Renal cortical epithelial cell (primary cell): ENCODE data around the gene ICAM2. TPM values are rescaled to one million over a fixed set of nuclear protein-coding genes. Genes with fewer than 3 reads are reported as not detected.
"Not testable (repeated sequence)": the region's sequence is repeated elsewhere in the genome, so short reads cannot be mapped to it uniquely, and the experiment has no call there.

Source experiments
- DNase-seq: peaks from one replicate; pipeline ENCODE4 v3.0.0-alpha.2; 2011; ENCODE audit warnings: low read depth
- total RNA-seq: library from RNA; depleted of rRNA; stranded (reverse); fragments of >200 nt; gene quantifications from 2 replicates; pipeline ENCODE4 v1.2.3, GENCODE V29; 2014

The ICAM2 gene
- total RNA-seq, 1 donor from 2014 or later: 6.4 TPM

GRCh38 chr17:63997341-63998048 lies 22.9 kb downstream of the ICAM2 start:
- no peak for DNase-seq

- DNase-seq: no peak
Observed at GRCh38 chr17:63996430-63997182, 23.8 kb downstream of the ICAM2 start.

- no peak for DNase-seq
Observed at GRCh38 chr17:63995626-63996025, 24.8 kb downstream of the ICAM2 start.

- DNase-seq: no peak
Observed at GRCh38 chr17:63993368-63993985, 27.0 kb downstream of the ICAM2 start.

- no peak for DNase-seq
Observed at GRCh38 chr17:63991611-63992010, 28.8 kb downstream of the ICAM2 start.

- no peak for DNase-seq
Observed at GRCh38 chr17:63989622-63990345, 30.6 kb downstream of the ICAM2 start.

- DNase-seq: peak; percentile 9
Observed at GRCh38 chr17:63988741-63989621, 31.5 kb downstream of the ICAM2 start.

GRCh38 chr17:63988127-63988478 lies 32.3 kb downstream of the ICAM2 start:
- no peak for DNase-seq

- DNase-seq: no peak
Observed at GRCh38 chr17:63987221-63988126, 33.0 kb downstream of the ICAM2 start.

GRCh38 chr17:63986821-63987220 lies 33.6 kb downstream of the ICAM2 start:
- DNase-seq: no peak

- no peak for DNase-seq
Observed at GRCh38 chr17:63985387-63986140, 34.9 kb downstream of the ICAM2 start.

- peak; percentile 64 for DNase-seq
Observed at GRCh38 chr17:63984651-63985386, 35.6 kb downstream of the ICAM2 start.

- no peak for DNase-seq
Observed at GRCh38 chr17:63984236-63984635, 36.2 kb downstream of the ICAM2 start.

GRCh38 chr17:63983320-63983719 lies 37.1 kb downstream of the ICAM2 start:
- no peak for DNase-seq

- DNase-seq: not testable (repeated sequence)
Observed at GRCh38 chr17:63982641-63983040, 37.8 kb downstream of the ICAM2 start.

GRCh38 chr17:63978272-63979200 lies 41.9 kb downstream of the ICAM2 start:
- no peak for DNase-seq

- DNase-seq: no peak
Observed at GRCh38 chr17:63976702-63977101, 43.7 kb downstream of the ICAM2 start.
